ENCODE measurements around the gene C16orf46. TPM values are rescaled to one million over a fixed set of nuclear protein-coding genes. Genes with fewer than 3 reads are reported as not detected.

C16orf46 gene
- total and polyA plus RNA-seq, 2 of the 13 experiments (the other 11 are each of a cell fraction or from before 2014, with no cell fraction given) = 0.38 to 0.55 TPM

DNA sequence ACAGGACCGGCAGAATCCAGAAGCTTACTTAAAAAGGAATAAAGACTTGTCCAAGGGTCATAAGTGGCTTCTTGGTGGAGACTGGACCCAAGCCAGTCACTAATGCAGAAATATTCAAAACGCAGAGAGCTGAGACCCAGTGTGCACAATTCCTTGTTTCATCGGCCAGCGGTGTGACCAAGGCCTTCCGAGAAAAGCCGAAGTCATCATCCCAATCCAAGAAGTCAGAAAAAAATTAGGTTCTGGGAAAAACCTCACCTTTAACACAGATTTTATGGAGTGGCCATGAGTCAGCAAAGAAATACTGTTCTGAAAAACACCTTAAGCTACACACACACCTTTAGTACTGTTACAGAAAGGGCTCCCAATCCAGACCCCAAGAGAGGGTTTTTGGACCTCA, 20.2 kb upstream of the C16orf46 start:
- H3K9me3 ChIP-seq (ENCODE audit: low read length) = no peaks in the 10 kb centered on the region
- H3K9ac ChIP-seq (ENCODE audit: insufficient read depth, low read depth, low read length) = no peak overlapping the region
- FAIRE-seq (peak; percentile 30), DNase-seq (ENCODE audit: low spot score) (no peak), ATAC-seq (no peak)
- no peak overlapping the region for H3K4me3 ChIP-seq (replicated peaks in 1 of 3; ENCODE audit: insufficient read depth in 1 of 3, low read depth in 2 of 3, low read length in 3 of 3)
- BruUV-seq (replicated peaks) = no TSS peak
- ChIA-PET POLR2A (interaction anchor here (1.2 kb wide), 1 partner anchor 9 kb away, joined by 3 read pairs; no protein-coding TSS in a partner anchor), CTCF (ENCODE audit: low intra/inter-chr PET ratio, low total read pairs) (no interaction called here)
- H3K27ac ChIP-seq (ENCODE audit: extremely low read length, insufficient read depth, low read length) = peak overlapping the region; percentile 29
- H3K79me2 ChIP-seq (ENCODE audit: insufficient read depth, low read length) = peaks cover 32% of the 10 kb centered on the region
- H3K27me3 ChIP-seq (ENCODE audit: control insufficient read depth in 1 of 2, insufficient read depth in 2 of 2, low read length in 2 of 2) = no peaks in the 10 kb centered on the region; a peak in 1 of 5 replicates
- no peaks in the 10 kb centered on the region; the same call in 1 of the 2 replicates for H4K20me1 ChIP-seq (ENCODE audit: insufficient read depth, low read length)
- no peak overlapping the region for H2AFZ ChIP-seq (ENCODE audit: low read length)
- in situ Hi-C loops (cut with HindIII; ENCODE audit: extremely low pct_ligation_motif_present, low pct_unique_long_range_greater_than_20kb) (no loop called here), intact Hi-C loops (cut with micrococcal nuclease; ENCODE audit: unreplicated experiment) (loop anchor here (5.0 kb wide), 2 partner anchors 60 to 90 kb away; partner anchors contain the start of genes ATMIN, CENPN and CMC2)
- no peak for TF ChIP-seq ZNF564 (CRISPR knock-in tag; IDR thresholded peaks at IDR 0.05)
- TF ChIP-seq NFE2L2 (IDR thresholded peaks at IDR 0.05; ENCODE audit: low read length) = peak; percentile 34; the same call in 1 of the 2 replicates
- no peaks in the 10 kb centered on the region for H3K36me3 ChIP-seq (replicated peaks in 1 of 2; ENCODE audit: control insufficient read depth in 1 of 2, insufficient read depth in 2 of 2, low read length in 2 of 2)
- peak overlapping the region; percentile 63 for H3K4me2 ChIP-seq (ENCODE audit: low read depth, low read length)
- WGBS (ENCODE audit: low lambda C conversion rate) = 94% methylated on average over 6 of the region's 6 CpGs
- peaks cover 46% of the 10 kb centered on the region for H3K4me1 ChIP-seq (ENCODE audit: insufficient read depth, low read length)

DNA sequence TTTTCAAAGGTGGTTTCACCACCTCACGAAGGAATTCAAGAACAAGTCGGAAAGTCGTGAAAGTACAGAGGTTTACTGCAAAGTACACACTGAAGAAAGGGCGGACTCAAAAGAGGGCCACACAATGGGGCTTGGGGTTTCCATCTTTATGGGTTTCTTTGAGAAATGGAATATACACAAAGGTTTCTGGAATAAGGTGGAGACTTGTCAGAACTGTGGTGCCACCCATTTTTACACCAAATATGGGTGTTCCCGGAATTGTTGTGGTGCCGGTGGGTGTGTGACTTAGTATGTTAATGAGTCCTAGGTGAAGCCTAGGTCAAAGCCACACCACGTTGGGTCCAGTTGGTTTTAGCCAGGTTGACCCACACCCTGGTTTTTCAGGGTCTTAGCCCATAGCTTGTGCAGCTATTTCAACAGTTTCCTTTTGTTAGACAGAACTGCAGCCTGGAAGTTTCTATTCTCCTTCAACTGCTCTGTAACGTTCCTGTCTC, 19.7 kb upstream of the C16orf46 start:
- CTCF ChIA-PET (ENCODE audit: low intra/inter-chr PET ratio, low total read pairs) = no interaction called here
- H3K4me3 ChIP-seq (replicated peaks in 1 of 3; ENCODE audit: insufficient read depth in 1 of 3, low read depth in 2 of 3, low read length in 3 of 3) = peak overlapping the region; percentile 14 to 36 (median 20); a peak in 4 of 6 replicates
- in situ Hi-C loops (cut with HindIII; ENCODE audit: extremely low pct_ligation_motif_present, low pct_unique_long_range_greater_than_20kb) = no loop called here
- H2AFZ ChIP-seq (ENCODE audit: low read length) = peak overlapping the region; percentile 68
- peaks cover 37% of the 10 kb centered on the region for H3K79me2 ChIP-seq (ENCODE audit: insufficient read depth, low read length)
- H3K36me3 ChIP-seq (replicated peaks in 1 of 2; ENCODE audit: control insufficient read depth in 1 of 2, insufficient read depth in 2 of 2, low read length in 2 of 2) = no peaks in the 10 kb centered on the region; a peak in 1 of 5 replicates
- H3K4me2 ChIP-seq (ENCODE audit: low read depth, low read length) = peak overlapping the region; percentile 63
- WGBS (ENCODE audit: low lambda C conversion rate) = 32% methylated on average over 8 of the region's 8 CpGs
- no peak overlapping the region for H3K9ac ChIP-seq (ENCODE audit: insufficient read depth, low read depth, low read length)
- H4K20me1 ChIP-seq (ENCODE audit: insufficient read depth, low read length) = no peaks in the 10 kb centered on the region; the same call in 1 of the 2 replicates
- no peak for FAIRE-seq
- BruUV-seq (replicated peaks) = TSS peak; percentile 72
- no peaks in the 10 kb centered on the region; a peak in 1 of 5 replicates for H3K27me3 ChIP-seq (ENCODE audit: control insufficient read depth in 1 of 2, insufficient read depth in 2 of 2, low read length in 2 of 2)
- DNase-seq (ENCODE audit: low spot score) = no peak
- no peaks in the 10 kb centered on the region for H3K9me3 ChIP-seq (ENCODE audit: low read length)
- peak overlapping the region; percentile 29 for H3K27ac ChIP-seq (ENCODE audit: extremely low read length, insufficient read depth, low read length)
- peaks cover 51% of the 10 kb centered on the region for H3K4me1 ChIP-seq (ENCODE audit: insufficient read depth, low read length)
- intact Hi-C loops (cut with micrococcal nuclease; ENCODE audit: unreplicated experiment) = loop anchor here (1.0 to 5.0 kb wide), 4 partner anchors 20 to 219 kb away; partner anchors contain the start of genes ATMIN, CENPN and CMC2
- ATAC-seq = no peak
- POLR2A ChIA-PET = interaction anchor here (1.2 kb wide), 1 partner anchor 10 kb away, joined by 3 read pairs; no protein-coding TSS in a partner anchor
- TF ChIP-seq NKX3-1 (CRISPR knock-in tag; IDR thresholded peaks at IDR 0.05) (peak; percentile 39; the same call in 1 of the 2 replicates), CREB1 (IDR thresholded peaks at IDR 0.05) (no peak), CREB1 (CRISPR knock-in tag; IDR thresholded peaks at IDR 0.05) (0 out of 2 replicates have a peak, but pooled peaks have one; percentile 42), ZNF136 (CRISPR knock-in tag; IDR thresholded peaks at IDR 0.05; ENCODE audit: low read depth) (0 out of 2 replicates have a peak, but pooled peaks have one; percentile 18), ZNF782 (CRISPR knock-in tag; IDR thresholded peaks at IDR 0.05; ENCODE audit: borderline replicate concordance) (0 out of 2 replicates have a peak, but pooled peaks have one; percentile 43), ZNF557 (CRISPR knock-in tag; IDR thresholded peaks at IDR 0.05) (0 out of 2 replicates have a peak, but pooled peaks have one; percentile 63), ERF (CRISPR knock-in tag; IDR thresholded peaks at IDR 0.05) (0 out of 2 replicates have a peak, but pooled peaks have one; percentile 16), ZNF530 (CRISPR knock-in tag; IDR thresholded peaks at IDR 0.05; ENCODE audit: low read depth) (no peak), ZNF343 (CRISPR knock-in tag; IDR thresholded peaks at IDR 0.05) (0 out of 2 replicates have a peak, but pooled peaks have one; percentile 55), ZNF605 (CRISPR knock-in tag; IDR thresholded peaks at IDR 0.05) (peak; percentile 77), ZSCAN31 (CRISPR knock-in tag; IDR thresholded peaks at IDR 0.05; ENCODE audit: low read depth) (0 out of 2 replicates have a peak, but pooled peaks have one; percentile 4), ZKSCAN8 (CRISPR knock-in tag; IDR thresholded peaks at IDR 0.05; ENCODE audit: borderline replicate concordance) (0 out of 2 replicates have a peak, but pooled peaks have one; percentile 12)
- TF ChIP-seq, protein P1, sequence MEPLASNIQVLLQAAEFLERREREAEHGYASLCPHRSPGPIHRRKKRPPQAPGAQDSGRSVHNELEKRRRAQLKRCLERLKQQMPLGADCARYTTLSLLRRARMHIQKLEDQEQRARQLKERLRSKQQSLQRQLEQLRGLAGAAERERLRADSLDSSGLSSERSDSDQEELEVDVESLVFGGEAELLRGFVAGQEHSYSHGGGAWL (CRISPR knock-in tag; IDR thresholded peaks at IDR 0.05) = no peak
- TF ChIP-seq, protein P2, sequence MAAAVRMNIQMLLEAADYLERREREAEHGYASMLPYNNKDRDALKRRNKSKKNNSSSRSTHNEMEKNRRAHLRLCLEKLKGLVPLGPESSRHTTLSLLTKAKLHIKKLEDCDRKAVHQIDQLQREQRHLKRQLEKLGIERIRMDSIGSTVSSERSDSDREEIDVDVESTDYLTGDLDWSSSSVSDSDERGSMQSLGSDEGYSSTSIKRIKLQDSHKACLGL (CRISPR knock-in tag; IDR thresholded peaks at IDR 0.05) = peak; percentile 5; the same call in 1 of the 2 replicates
- TF ChIP-seq, protein P3, sequence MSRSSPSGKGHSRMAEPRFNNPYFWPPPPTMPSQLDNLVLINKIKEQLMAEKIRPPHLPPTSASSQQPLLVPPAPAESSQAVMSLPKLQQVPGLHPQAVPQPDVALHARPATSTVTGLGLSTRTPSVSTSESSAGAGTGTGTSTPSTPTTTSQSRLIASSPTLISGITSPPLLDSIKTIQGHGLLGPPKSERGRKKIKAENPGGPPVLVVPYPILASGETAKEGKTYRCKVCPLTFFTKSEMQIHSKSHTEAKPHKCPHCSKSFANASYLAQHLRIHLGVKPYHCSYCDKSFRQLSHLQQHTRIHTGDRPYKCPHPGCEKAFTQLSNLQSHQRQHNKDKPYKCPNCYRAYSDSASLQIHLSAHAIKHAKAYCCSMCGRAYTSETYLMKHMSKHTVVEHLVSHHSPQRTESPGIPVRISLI (CRISPR knock-in tag; IDR thresholded peaks at IDR 0.05; ENCODE audit: borderline replicate concordance) = no peak

All from HepG2 (cell line).